ENCODE results near the gene OR52E4.

Gene OR52E4

DNA sequence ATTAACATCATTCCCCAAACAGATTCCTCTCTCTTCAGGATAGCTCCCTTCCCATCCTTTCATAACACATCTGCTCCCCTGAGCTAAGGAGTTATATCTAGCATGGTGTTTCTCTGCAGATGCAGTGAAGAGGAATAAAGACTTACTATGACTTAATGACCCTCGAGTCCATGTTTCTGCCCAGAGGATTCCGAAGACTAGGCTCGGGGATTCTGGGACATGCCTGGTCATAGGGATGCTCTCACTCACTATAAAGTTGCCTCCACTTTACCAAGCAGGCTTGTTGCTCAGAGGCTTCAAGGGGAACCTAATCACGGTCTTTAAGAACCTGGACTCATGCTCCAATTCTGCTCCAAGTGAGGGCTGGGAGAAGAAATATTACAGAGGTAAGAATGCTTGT lies at the start of gene OR52E4:
Gene OR52E4 (plus strand): TSS at position 301 of the 400 bp plus-strand sequence. CDS start 3,664 bp downstream, outside the sequence.
- DNase-seq, result no peak

GRCh38 chr11:5831196-5831829 lies 49.1 kb upstream of the OR52E4 start:
- no peak for DNase-seq

GRCh38 chr11:5833446-5833845 lies 47.0 kb upstream of the OR52E4 start:
- DNase-seq, result no peak

- no peak for DNase-seq
Measured at GRCh38 chr11:5837695-5838094, 42.7 kb upstream of the OR52E4 start.

- no peak for DNase-seq
Measured at GRCh38 chr11:5841797-5842196, 38.6 kb upstream of the OR52E4 start, which contains the start of gene OR52E6. Gene OR52E6, minus strand, starts transcription at chr11:5841897. Its CDS starts 0 bp downstream, at chr11:5841897.

GRCh38 chr11:5846701-5847100 lies 33.7 kb upstream of the OR52E4 start:
- DNase-seq, result no peak

- DNase-seq, result no peak
Measured at GRCh38 chr11:5847711-5848110, 32.7 kb upstream of the OR52E4 start.

DNA sequence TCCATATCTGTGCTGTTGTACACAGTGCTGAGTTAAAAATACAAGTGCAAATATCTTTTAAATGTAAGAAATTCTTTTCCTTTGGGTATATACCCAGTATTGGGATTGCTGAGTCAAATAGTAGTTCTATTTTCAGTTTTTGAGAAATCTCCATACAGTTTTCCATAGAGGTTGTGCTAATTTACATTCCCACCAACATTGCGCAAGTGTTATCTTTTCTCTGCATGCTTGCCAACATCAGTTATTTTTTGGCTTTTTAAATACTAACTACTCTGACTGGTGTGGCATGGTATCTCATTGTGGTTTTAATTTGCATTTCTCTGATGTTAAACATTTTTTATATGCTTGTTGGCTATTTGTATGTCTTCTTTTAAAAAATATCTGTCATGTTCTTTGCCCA lies 29.4 kb upstream of the OR52E4 start:
- DNase-seq, result no peak

- no peak for DNase-seq
Measured at GRCh38 chr11:5857590-5857989, 22.8 kb upstream of the OR52E4 start, which contains the start of gene OR52E8. Gene OR52E8, minus strand, starts transcription at chr11:5857690. Its CDS starts 0 bp downstream, at chr11:5857690.

DNA sequence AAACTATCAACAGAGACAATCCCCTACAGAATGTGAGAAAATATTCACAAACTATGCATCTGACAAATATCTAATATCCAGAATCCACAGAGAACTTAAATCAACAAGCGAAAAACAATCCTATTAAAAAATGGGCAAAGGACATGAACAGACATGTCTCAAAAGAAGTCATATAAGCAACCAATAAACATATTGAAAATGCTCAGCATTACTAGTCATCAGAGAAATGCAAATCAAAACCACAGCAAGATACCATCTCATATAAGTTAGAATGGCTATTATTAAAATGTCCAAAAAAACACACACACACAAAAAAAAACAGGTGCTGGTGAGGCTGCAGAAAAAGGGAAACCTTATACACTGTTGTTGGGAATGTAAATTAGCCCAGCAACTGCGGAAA lies 14.6 kb upstream of the OR52E4 start:
- no peak for DNase-seq

GRCh38 chr11:5878564-5878963 lies 1.9 kb upstream of the OR52E4 start:
- DNase-seq, result no peak

DNA sequence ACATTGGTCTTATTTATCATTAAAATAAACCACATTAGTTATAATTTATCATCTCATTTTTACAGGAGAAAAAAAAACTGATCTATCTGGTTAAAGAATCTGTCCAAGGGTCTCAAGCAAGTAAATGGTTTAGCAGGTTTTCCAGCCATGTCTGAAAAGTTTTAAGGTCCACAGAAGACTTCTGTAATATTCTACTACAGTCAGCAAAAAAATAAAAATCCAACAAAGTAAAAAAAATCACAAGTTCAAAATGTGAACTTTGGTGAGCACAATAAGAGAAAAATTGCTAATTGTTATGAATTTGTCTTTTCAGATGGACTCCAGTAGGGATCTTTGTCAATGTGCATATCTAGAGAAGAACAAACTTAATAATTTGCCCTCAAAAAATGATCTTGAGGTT lies 1.3 kb downstream of the OR52E4 start:
- no peak for DNase-seq

DNA sequence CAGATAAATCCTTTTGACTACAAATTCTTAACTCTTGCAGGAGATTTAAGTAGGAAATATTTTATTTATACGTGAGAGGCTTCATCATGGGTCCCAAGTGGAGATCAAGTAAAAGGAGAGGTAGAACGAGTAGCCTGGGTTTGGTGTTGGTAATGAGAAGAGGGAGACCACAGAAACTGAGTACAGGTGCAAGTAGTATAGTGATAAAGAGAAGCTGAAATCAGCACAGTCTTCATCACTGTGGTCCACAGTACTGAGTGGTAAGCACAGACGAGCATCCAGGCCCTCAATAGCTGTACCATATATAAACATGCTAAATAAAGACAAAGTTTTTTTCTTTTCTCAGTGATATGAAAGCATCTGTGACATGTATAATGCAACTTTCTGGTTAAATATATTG lies 6.7 kb downstream of the OR52E4 start:
- DNase-seq, result no peak

- no peak for DNase-seq
Measured at GRCh38 chr11:5887661-5888060, 7.2 kb downstream of the OR52E4 start.

DNA sequence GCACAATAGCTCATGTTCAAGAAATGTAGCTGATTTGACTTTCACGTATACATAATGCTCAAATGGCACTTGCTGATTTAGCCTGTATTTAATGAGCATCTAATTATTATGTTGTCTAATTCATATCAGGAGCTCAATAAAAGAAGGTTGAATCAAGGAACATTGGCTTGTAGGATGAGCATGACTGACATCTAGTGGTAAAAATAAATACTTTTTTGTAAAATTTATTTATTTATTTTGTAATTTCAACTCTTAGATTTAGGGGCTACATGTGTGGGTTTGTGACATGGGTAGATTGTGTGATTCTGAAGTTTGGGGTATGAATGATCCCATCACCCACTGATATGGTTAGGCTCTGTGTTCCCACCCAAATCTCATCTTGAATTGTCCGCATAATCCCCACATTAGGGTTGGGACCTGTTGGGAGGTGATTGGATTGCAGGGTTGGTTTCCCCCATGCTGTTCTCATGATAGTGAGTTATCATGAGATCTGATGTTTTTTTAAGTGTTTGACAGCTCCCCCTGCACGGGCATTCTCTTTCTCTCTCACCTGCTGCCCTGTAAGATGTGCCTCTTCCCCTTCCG lies 10.9 kb downstream of the OR52E4 start:
- DNase-seq, result no peak

DNA sequence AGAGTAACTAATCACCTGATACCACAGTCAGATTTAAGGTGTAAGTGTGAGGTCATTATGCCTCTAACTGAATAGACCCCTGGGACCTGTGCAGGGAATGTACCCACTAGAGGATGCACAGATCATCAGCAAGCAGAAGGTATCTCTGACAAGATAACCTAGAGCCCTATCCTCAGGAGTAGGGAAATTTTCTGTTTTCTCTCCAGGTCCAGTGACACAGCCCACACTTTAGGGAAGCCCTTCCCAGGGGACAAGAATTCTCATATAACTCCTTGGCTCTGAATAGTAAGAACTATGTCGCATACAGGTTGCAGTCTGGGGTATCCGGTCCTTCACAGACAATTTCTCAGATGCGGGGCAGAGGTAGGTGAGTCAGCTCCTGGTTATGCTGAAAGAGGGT lies 12.5 kb downstream of the OR52E4 start, which contains the start of gene OR52E5:
Gene OR52E5 (plus strand): TSS at position 301 of the 400 bp plus-strand sequence. CDS start 7,569 bp downstream, outside the sequence.
- DNase-seq, result no peak

DNA sequence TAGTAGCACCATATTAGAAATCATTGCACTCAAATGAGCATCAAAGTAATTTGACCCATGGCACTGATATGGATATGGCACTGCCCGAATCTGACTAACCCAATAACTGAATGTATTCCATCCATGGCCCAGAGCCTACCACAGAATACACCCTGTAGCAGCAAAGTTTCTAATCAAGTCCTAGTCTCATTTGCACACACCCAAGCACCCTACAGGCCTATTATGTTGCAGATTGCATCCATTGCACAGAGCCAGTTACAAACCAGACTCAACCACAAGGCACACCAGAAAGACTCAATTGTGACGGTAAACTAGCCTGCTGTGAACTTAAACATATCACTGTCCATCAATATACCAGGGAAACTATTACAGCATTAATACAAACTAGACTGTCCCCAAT lies 19.1 kb downstream of the OR52E4 start:
- no peak for DNase-seq

DNA sequence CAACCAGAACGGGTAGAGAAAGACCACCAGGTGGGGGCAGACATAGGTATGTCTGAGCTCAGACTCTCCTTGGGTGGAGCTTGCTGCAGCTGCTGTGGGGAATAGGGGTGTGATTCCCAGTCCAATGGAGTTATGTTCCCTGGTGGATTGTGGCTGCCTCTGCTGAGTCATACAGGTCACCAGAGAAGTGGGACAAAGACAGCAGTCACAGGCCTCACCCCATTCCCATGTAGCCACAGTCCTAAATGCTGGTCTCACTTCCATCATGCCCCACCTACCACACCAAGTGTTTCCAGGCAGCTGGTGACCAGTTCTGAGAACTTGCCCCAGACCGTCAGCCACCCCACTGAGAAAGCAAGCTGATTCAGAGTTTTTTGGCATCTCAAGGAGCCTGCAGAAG lies 30.1 kb downstream of the OR52E4 start:
- no peak for DNase-seq

- DNase-seq, result no peak
Measured at GRCh38 chr11:5922749-5923426, 42.5 kb downstream of the OR52E4 start.

DNA sequence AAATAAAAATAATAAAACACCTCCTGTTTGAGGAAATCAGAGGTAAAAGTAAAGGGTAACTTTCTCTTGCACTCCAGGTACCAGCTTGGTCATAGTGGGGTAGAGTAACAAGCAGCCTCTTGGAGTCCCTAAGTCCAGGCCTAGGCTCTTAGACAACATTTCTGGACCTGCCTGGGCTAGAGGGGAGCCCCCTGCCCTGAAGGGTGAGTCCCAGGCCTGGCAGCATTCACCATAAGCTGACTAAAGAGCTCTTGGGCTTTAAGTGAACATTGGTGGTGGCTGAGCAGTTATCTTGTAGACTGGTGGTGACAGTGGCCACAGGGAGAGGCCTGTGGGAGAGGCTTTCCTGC lies 43.0 kb downstream of the OR52E4 start:
- DNase-seq, result no peak

DNA sequence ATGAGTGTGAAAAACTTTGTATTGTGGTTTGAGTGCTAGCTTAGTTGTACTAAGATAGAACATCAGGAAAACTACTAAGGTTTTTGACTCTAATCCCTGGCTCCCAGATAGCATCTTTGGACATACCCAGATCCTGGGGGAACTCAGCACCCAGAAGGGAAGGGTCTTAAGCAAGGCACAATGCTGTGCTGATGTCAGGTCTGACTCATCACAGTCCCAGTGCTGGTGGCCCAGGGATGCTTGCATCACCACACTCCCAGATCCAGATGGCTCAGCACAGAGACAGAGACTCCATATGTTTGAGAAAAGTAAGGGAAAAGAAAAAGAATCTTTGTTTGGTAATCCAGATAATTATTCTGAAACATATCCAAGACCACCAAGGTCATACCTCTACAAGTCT lies 43.4 kb downstream of the OR52E4 start:
- no peak for DNase-seq

- no peak for DNase-seq
Measured at GRCh38 chr11:5928271-5928670, 47.8 kb downstream of the OR52E4 start.

DNA sequence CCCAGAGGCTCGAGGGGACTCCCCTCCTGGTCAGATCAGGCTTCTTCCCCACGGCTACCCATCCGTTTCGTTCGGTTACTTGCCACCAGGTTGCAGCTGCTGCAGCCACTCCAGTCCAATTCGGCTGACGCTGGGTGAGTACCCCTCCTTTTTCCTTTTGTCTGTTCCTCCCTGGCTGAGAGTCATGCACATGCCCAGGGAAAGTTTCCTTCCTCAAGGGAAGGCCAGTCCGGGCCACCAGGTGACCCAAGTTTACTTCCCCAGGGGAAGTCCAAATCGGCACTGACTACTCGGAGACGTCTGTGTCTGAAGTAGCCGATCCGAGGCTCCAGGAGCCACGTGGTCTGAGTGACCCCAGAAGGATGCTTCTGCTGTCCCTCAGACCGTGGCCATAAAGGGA lies 48.4 kb downstream of the OR52E4 start:
- DNase-seq, result no peak

Measured in activated CD4-positive, alpha-beta T cell treated with anti-CD3 and anti-CD28 coated beads, Interleukin-2, amount 50 U/mL, for 4 hours (primary cell).